CD4-positive, CD25-positive, alpha-beta regulatory T cell (primary cell): ENCODE data around the gene STMN1. TPM values are rescaled to one million over a fixed set of nuclear protein-coding genes. Genes with fewer than 3 reads are reported as not detected.
A peak's percentile ranks its signal among the peaks of the same experiment; 100 is the strongest.

Source experiments
- ATAC-seq, 2 donors: fragments of 150-1000 bp; cut with Tn5 transposase; one replicate each; pipeline ENCODE4 v1.10.0; 2021; ENCODE audit warnings: low read depth in 2 of 2, moderate number of reproducible peaks in 2 of 2, moderate library complexity in 1 of 2
- DNase-seq, 3 donors: peaks; one replicate each; pipeline versions ENCODE4 v3.0.0 to v3.0.0-alpha.2; 2012 to 2022; ENCODE audit warnings: mixed read lengths in 1 of 3
- H3K27ac ChIP-seq: one replicate; pipeline ENCODE4 v1.7.0; 2013; ENCODE audit warnings: mild to moderate bottlenecking, low read length; ENCODE audit not compliant: insufficient read depth, poor library complexity, severe bottlenecking
- H3K27me3 ChIP-seq: one replicate; pipeline ENCODE4 v1.7.0; 2013; ENCODE audit warnings: low read length; ENCODE audit not compliant: control insufficient read depth, insufficient read depth
- H3K36me3 ChIP-seq: one replicate; pipeline ENCODE4 v1.7.0; 2013; ENCODE audit warnings: mild to moderate bottlenecking, low read length, moderate library complexity; ENCODE audit not compliant: control insufficient read depth, insufficient read depth
- H3K4me1 ChIP-seq: 2 replicates; pipeline ENCODE4 v1.7.0; 2013; ENCODE audit warnings: mild to moderate bottlenecking, low read length; ENCODE audit not compliant: insufficient read depth, control insufficient read depth, poor library complexity, severe bottlenecking
- H3K4me3 ChIP-seq: one replicate; pipeline ENCODE4 v1.7.0; 2013; ENCODE audit warnings: low read depth, mild to moderate bottlenecking, low read length, moderate library complexity
- H3K9me3 ChIP-seq, 2 experiments: 1 replicate in 1 of 2; 2 replicates in 1 of 2; pipeline ENCODE4 v1.7.0; 2013; ENCODE audit warnings: low read length in 2 of 2, mild to moderate bottlenecking in 1 of 2, moderate library complexity in 1 of 2; ENCODE audit not compliant: control insufficient read depth in 2 of 2
- H3K27ac Mint-ChIP-seq, 3 donors: one replicate each; pipeline ENCODE4 v1.8.0; 2020 to 2022; ENCODE audit warnings: mild to moderate bottlenecking in 3 of 3, mixed read lengths in 3 of 3, moderate library complexity in 2 of 3
- H3K27me3 Mint-ChIP-seq: one replicate; pipeline ENCODE4 v1.8.0; 2022; ENCODE audit warnings: mild to moderate bottlenecking, mixed read lengths
- H3K36me3 Mint-ChIP-seq: one replicate; pipeline ENCODE4 v1.8.0; 2020; ENCODE audit warnings: mixed read lengths
- H3K4me1 Mint-ChIP-seq, 4 donors: one replicate each; pipeline ENCODE4 v1.8.0; 2020 to 2022; ENCODE audit warnings: mixed read lengths in 4 of 4, mild to moderate bottlenecking in 1 of 4
- H3K4me3 Mint-ChIP-seq, 4 donors: one replicate each; pipeline ENCODE4 v1.8.0; 2020 to 2022; ENCODE audit warnings: mild to moderate bottlenecking in 4 of 4, mixed read lengths in 4 of 4, moderate library complexity in 3 of 4
- H3K9me3 Mint-ChIP-seq, 7 donors: one replicate each; pipeline ENCODE4 v1.8.0; 2020 to 2022; ENCODE audit warnings: mixed read lengths in 7 of 7, mild to moderate bottlenecking in 3 of 7, moderate library complexity in 2 of 7
- polyA plus RNA-seq, 4 donors: library from polyadenylated mRNA; unstranded; fragments of 300-500 nt; fragmentation: Illumina TruSeq; gene quantifications; one replicate each; pipeline ENCODE4 v1.2.3, GENCODE V29; 2021
- total RNA-seq: library from RNA; stranded (reverse); gene quantifications from one replicate; pipeline ENCODE4 v1.2.3, GENCODE V29; 2022

STMN1 gene
- total and polyA plus RNA-seq, 5 donors from 2014 or later: 44.9 to 242 (median 181) TPM

- Mint-ChIP-seq H3K9me3 (no peaks in the 10 kb centered on the region), H3K27ac (peak overlapping the region in 2 of 3 donors; percentile 62 to 84), H3K4me3 (peak overlapping the region in 1 of 4 donors; percentile 48), H3K4me1 (no peaks in the 10 kb centered on the region), H3K27me3 (no peaks in the 10 kb centered on the region), H3K36me3 (no peaks in the 10 kb centered on the region)
- no peak overlapping the region for H3K27ac ChIP-seq
- ATAC-seq (no peak), DNase-seq (no peak)
- no peaks in the 10 kb centered on the region for H3K27me3 ChIP-seq
- no peaks in the 10 kb centered on the region for H3K4me1 ChIP-seq
- no peaks in the 10 kb centered on the region for H3K9me3 ChIP-seq
- no peak overlapping the region for H3K4me3 ChIP-seq
- no peaks in the 10 kb centered on the region for H3K36me3 ChIP-seq
These were observed 16.7 kb downstream of the STMN1 start for GRCh38 chr1:25889470-25889869.

GRCh38 chr1:25888426-25888987, 17.7 kb downstream of the STMN1 start:
- H3K9me3 Mint-ChIP-seq: no peaks in the 10 kb centered on the region
- no peak for ATAC-seq
- H3K4me3 Mint-ChIP-seq: no peak overlapping the region
- H3K4me3 ChIP-seq: no peak overlapping the region
- no peaks in the 10 kb centered on the region for H3K4me1 Mint-ChIP-seq
- H3K27me3 Mint-ChIP-seq: no peaks in the 10 kb centered on the region
- H3K9me3 ChIP-seq: no peaks in the 10 kb centered on the region
- no peaks in the 10 kb centered on the region for H3K4me1 ChIP-seq
- no peaks in the 10 kb centered on the region for H3K27me3 ChIP-seq
- H3K36me3 ChIP-seq: no peaks in the 10 kb centered on the region
- H3K27ac ChIP-seq: no peak overlapping the region
- DNase-seq: no peak
- H3K36me3 Mint-ChIP-seq: no peaks in the 10 kb centered on the region
- H3K27ac Mint-ChIP-seq: peak overlapping the region in 1 of 3 donors; percentile 18

GRCh38 chr1:25885602-25886001, 20.6 kb downstream of the STMN1 start:
- no peak overlapping the region for H3K4me3 ChIP-seq
- no peaks in the 10 kb centered on the region for H3K27me3 Mint-ChIP-seq
- no peak overlapping the region for H3K27ac ChIP-seq
- H3K9me3 ChIP-seq: no peaks in the 10 kb centered on the region
- peak overlapping the region in 1 of 3 donors; percentile 21 for H3K27ac Mint-ChIP-seq
- no peak for ATAC-seq
- H3K36me3 ChIP-seq: no peaks in the 10 kb centered on the region
- no peaks in the 10 kb centered on the region for H3K36me3 Mint-ChIP-seq
- no peaks in the 10 kb centered on the region for H3K4me1 Mint-ChIP-seq
- H3K4me1 ChIP-seq: no peaks in the 10 kb centered on the region
- DNase-seq: no peak
- H3K9me3 Mint-ChIP-seq: no peaks in the 10 kb centered on the region
- H3K4me3 Mint-ChIP-seq: no peak overlapping the region
- no peaks in the 10 kb centered on the region for H3K27me3 ChIP-seq

- H3K27ac Mint-ChIP-seq: no peak overlapping the region
- no peaks in the 10 kb centered on the region for H3K36me3 Mint-ChIP-seq
- Histone ChIP-seq H3K4me1 (no peaks in the 10 kb centered on the region), H3K9me3 (no peaks in the 10 kb centered on the region), H3K27me3 (no peaks in the 10 kb centered on the region), H3K4me3 (no peak overlapping the region), H3K36me3 (no peaks in the 10 kb centered on the region), H3K27ac (no peak overlapping the region)
- no peaks in the 10 kb centered on the region for H3K9me3 Mint-ChIP-seq
- no peak overlapping the region for H3K4me3 Mint-ChIP-seq
- H3K27me3 Mint-ChIP-seq: peaks cover 5% of the 10 kb centered on the region
- peaks cover 0 to 5% (median under 1%) of the 10 kb centered on the region in 4 donors for H3K4me1 Mint-ChIP-seq
- no peak for ATAC-seq
- no peak for DNase-seq
These were observed 25.0 kb downstream of the STMN1 start for GRCh38 chr1:25881266-25881665.

- no peaks in the 10 kb centered on the region for H3K9me3 Mint-ChIP-seq
- peaks cover 5% of the 10 kb centered on the region for H3K4me1 ChIP-seq
- H3K27me3 ChIP-seq: no peaks in the 10 kb centered on the region
- no peak overlapping the region for H3K4me3 Mint-ChIP-seq
- no peaks in the 10 kb centered on the region for H3K36me3 ChIP-seq
- H3K4me3 ChIP-seq: no peak overlapping the region
- no peak for DNase-seq
- no peak overlapping the region for H3K27ac ChIP-seq
- no peak for ATAC-seq
- peaks cover 5% of the 10 kb centered on the region for H3K27me3 Mint-ChIP-seq
- H3K36me3 Mint-ChIP-seq: no peaks in the 10 kb centered on the region
- peaks cover 0 to 8% (median 2%) of the 10 kb centered on the region in 4 donors for H3K4me1 Mint-ChIP-seq
- H3K9me3 ChIP-seq: no peaks in the 10 kb centered on the region
- peak overlapping the region in 1 of 3 donors; percentile 88 for H3K27ac Mint-ChIP-seq
These were observed 25.7 kb downstream of the STMN1 start for GRCh38 chr1:25880518-25880917.

GRCh38 chr1:25879675-25880074, 26.5 kb downstream of the STMN1 start:
- Histone ChIP-seq H3K9me3 (no peaks in the 10 kb centered on the region), H3K27ac (no peak overlapping the region), H3K4me3 (no peak overlapping the region), H3K36me3 (no peaks in the 10 kb centered on the region), H3K27me3 (no peaks in the 10 kb centered on the region), H3K4me1 (peaks cover 11% of the 10 kb centered on the region)
- no peak overlapping the region for H3K4me3 Mint-ChIP-seq
- H3K27ac Mint-ChIP-seq: peak overlapping the region in 1 of 3 donors; percentile 55
- no peaks in the 10 kb centered on the region for H3K9me3 Mint-ChIP-seq
- DNase-seq (no peak), ATAC-seq (no peak)
- no peaks in the 10 kb centered on the region for H3K36me3 Mint-ChIP-seq
- H3K4me1 Mint-ChIP-seq: peaks cover 0 to 10% (median 4%) of the 10 kb centered on the region in 4 donors
- peaks cover 5% of the 10 kb centered on the region for H3K27me3 Mint-ChIP-seq

GRCh38 chr1:25878690-25879089, 27.5 kb downstream of the STMN1 start:
- no peaks in the 10 kb centered on the region for H3K9me3 Mint-ChIP-seq
- peaks cover 0 to 10% (median 4%) of the 10 kb centered on the region in 4 donors for H3K4me1 Mint-ChIP-seq
- H3K27me3 ChIP-seq: no peaks in the 10 kb centered on the region
- no peak overlapping the region for H3K4me3 Mint-ChIP-seq
- H3K27me3 Mint-ChIP-seq: peaks cover 5% of the 10 kb centered on the region
- no peak for ATAC-seq
- peaks cover 17% of the 10 kb centered on the region for H3K4me1 ChIP-seq
- H3K9me3 ChIP-seq: no peaks in the 10 kb centered on the region
- H3K36me3 Mint-ChIP-seq: no peaks in the 10 kb centered on the region
- DNase-seq: no peak
- H3K27ac ChIP-seq: no peak overlapping the region
- H3K27ac Mint-ChIP-seq: peak overlapping the region in 1 of 3 donors; percentile 25
- no peaks in the 10 kb centered on the region for H3K36me3 ChIP-seq
- H3K4me3 ChIP-seq: no peak overlapping the region

- no peaks in the 10 kb centered on the region for H3K9me3 ChIP-seq
- H3K4me3 Mint-ChIP-seq: peak overlapping the region in 1 of 4 donors; percentile 58
- H3K9me3 Mint-ChIP-seq: no peaks in the 10 kb centered on the region
- no peaks in the 10 kb centered on the region for H3K36me3 Mint-ChIP-seq
- ATAC-seq: no peak
- H3K27ac ChIP-seq: no peak overlapping the region
- peaks cover 0 to 10% (median 4%) of the 10 kb centered on the region in 4 donors for H3K4me1 Mint-ChIP-seq
- DNase-seq: no peak
- H3K27me3 Mint-ChIP-seq: peaks cover 5% of the 10 kb centered on the region
- H3K27me3 ChIP-seq: no peaks in the 10 kb centered on the region
- no peak overlapping the region for H3K27ac Mint-ChIP-seq
- H3K36me3 ChIP-seq: no peaks in the 10 kb centered on the region
- H3K4me3 ChIP-seq: no peak overlapping the region
- H3K4me1 ChIP-seq: peaks cover 17% of the 10 kb centered on the region
These were observed 29.1 kb downstream of the STMN1 start for GRCh38 chr1:25877155-25877554.
